ENCODE results near the gene HAPSTR1. TPM values are rescaled to one million over a fixed set of nuclear protein-coding genes. Genes with fewer than 3 reads are reported as not detected.

The HAPSTR1 gene
- total and polyA plus RNA-seq, 2 of the 4 experiments (the other 2 are of a cell fraction), result 22.2 to 56.5 TPM

DNA sequence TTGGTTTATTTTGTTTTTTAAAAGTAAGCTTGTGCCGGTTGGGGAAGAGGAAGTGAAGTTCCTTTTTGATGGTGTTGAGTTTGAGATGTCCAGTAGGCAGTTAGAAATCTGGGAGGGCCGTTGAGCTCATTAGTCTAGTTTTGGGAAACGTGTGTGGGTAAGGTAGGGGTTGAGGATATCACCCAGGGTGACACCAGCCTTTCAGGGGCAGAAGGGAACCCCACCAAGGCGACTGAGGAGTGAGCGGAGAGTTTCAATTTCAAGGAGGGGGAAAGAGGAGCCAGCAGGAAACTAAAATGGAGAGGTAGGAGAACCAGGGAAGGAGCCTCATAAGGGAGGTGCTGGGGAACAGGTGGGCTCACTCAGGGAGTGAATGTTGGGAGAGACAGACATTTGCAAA, 22.7 kb downstream of the HAPSTR1 start:
- peaks cover 22% of the 10 kb centered on the region for H3K4me1 ChIP-seq (ENCODE audit: control insufficient read depth, insufficient read depth, low read length)
- H3K18ac ChIP-seq (ENCODE audit: low read depth, low read length), result no peak overlapping the region
- BruUV-seq (replicated peaks), result no TSS peak
- no peak overlapping the region for H3K14ac ChIP-seq (replicated peaks; ENCODE audit: low read depth, low read length)
- H2BK15ac ChIP-seq (ENCODE audit: low read depth, low read length), result no peak overlapping the region
- no peak overlapping the region for H2BK20ac ChIP-seq (ENCODE audit: low read depth, low read length)
- no peak for DNase-seq
- H2AK9ac ChIP-seq (replicated peaks; ENCODE audit: low read depth, low read length, poor library complexity), result no peak overlapping the region
- no peak overlapping the region for H4K91ac ChIP-seq (ENCODE audit: insufficient read depth, low read depth, low read length)
- H4K5ac ChIP-seq (ENCODE audit: low read depth, low read length), result no peak overlapping the region
- TF ChIP-seq RCOR1 (IDR thresholded peaks at IDR 0.05; ENCODE audit: insufficient replicate concordance, low read length) (no peak), NFE2L2 (IDR thresholded peaks at IDR 0.05; ENCODE audit: low read depth, low read length) (no peak), MAFK (IDR thresholded peaks at IDR 0.05; ENCODE audit: low read depth, low read length) (no peak), RAD21 (IDR thresholded peaks at IDR 0.05; ENCODE audit: low read length) (no peak), CHD1 (IDR thresholded peaks at IDR 0.05; ENCODE audit: low read depth, low read length) (no peak), BHLHE40 (IDR thresholded peaks at IDR 0.05; ENCODE audit: low read depth, low read length) (no peak), MXI1 (IDR thresholded peaks at IDR 0.05; ENCODE audit: borderline replicate concordance, low read depth, low read length) (no peak)
- TF ChIP-seq, protein P1, sequence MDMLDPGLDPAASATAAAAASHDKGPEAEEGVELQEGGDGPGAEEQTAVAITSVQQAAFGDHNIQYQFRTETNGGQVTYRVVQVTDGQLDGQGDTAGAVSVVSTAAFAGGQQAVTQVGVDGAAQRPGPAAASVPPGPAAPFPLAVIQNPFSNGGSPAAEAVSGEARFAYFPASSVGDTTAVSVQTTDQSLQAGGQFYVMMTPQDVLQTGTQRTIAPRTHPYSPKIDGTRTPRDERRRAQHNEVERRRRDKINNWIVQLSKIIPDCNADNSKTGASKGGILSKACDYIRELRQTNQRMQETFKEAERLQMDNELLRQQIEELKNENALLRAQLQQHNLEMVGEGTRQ (IDR thresholded peaks at IDR 0.05; ENCODE audit: low read depth, low read length), result no peak
- no peak overlapping the region for H3K9ac ChIP-seq (ENCODE audit: low read depth, low read length)
- 100% methylated on average over 3 of the region's 5 CpGs; no CpG with 5 or more reads in 1 of the 2 experiments for WGBS, 2 experiments (ENCODE audit: extremely low coverage in 2 of 2, insufficient read length in 1 of 2)
- no peak overlapping the region for H3K4me3 ChIP-seq (ENCODE audit: insufficient read depth, low read depth, low read length)
- intact Hi-C loops (cut with micrococcal nuclease), result no loop called here
- H3K79me1 ChIP-seq (ENCODE audit: low read depth in 1 of 2, low read length in 2 of 2), result peaks cover 17 to 62% of the 10 kb centered on the region in 2 experiments
- H4K8ac ChIP-seq (ENCODE audit: low read depth in 2 of 2, low read length in 2 of 2), result no peak overlapping the region; a peak in 1 of 4 replicates
- no peak overlapping the region for H3K56ac ChIP-seq (ENCODE audit: extremely low read depth, insufficient read depth, low read length)
- POLR2A ChIA-PET (ENCODE audit: unreplicated experiment), result interaction anchor here (0.5 kb wide), 1 partner anchor 82 kb away, joined by 3 read pairs; no protein-coding TSS in a partner anchor
- peaks cover 20% of the 10 kb centered on the region for H3K9me1 ChIP-seq (ENCODE audit: insufficient read depth, low read length)
- H3K23ac ChIP-seq (ENCODE audit: low read depth, low read length), result 0 out of 2 replicates have a peak overlapping the region, but pooled peaks have one; percentile 32
- no peak overlapping the region for H2AFZ ChIP-seq (replicated peaks; ENCODE audit: low read length, poor library complexity)
- no peak overlapping the region for H3K4ac ChIP-seq (ENCODE audit: low read depth, low read length)
- no peak overlapping the region for H2AK5ac ChIP-seq (ENCODE audit: low read depth, low read length)
- H3K27me3 ChIP-seq (ENCODE audit: control insufficient read depth, insufficient read depth, low read length), result no peaks in the 10 kb centered on the region
- ATAC-seq (ENCODE audit: low read depth), result no peak
- H4K20me1 ChIP-seq (ENCODE audit: insufficient read depth, low read length), result peaks cover 95% of the 10 kb centered on the region
- no peak overlapping the region for H2BK120ac ChIP-seq (ENCODE audit: low read depth, low read length)
- no peak overlapping the region for H3K27ac ChIP-seq (ENCODE audit: insufficient read depth, low read length)
- CTCF ChIA-PET, result no interaction called here
- H2BK5ac ChIP-seq (ENCODE audit: low read depth, low read length, poor library complexity, severe bottlenecking), result no peak overlapping the region
- no peak overlapping the region for H3K4me2 ChIP-seq (ENCODE audit: low read depth, low read length)
- peaks cover 27% of the 10 kb centered on the region for H3K36me3 ChIP-seq (ENCODE audit: control insufficient read depth, insufficient read depth, low read length)
- in situ Hi-C loops (cut with MboI; ENCODE audit: low sequenced_read_pairs), result loop anchor here (25.0 kb wide), 1 partner anchor 1823 kb away; the partner anchor contains the start of genes CLEC16A and DEXI
- no peaks in the 10 kb centered on the region for H3K9me3 ChIP-seq (ENCODE audit: control insufficient read depth, insufficient read depth, low read length)
- dilution Hi-C loops (cut with HindIII; ENCODE audit: low sequenced_read_pairs, unreplicated experiment), result no loop called here

All from IMR-90 (cell line).